Measurements from ENCODE around the gene TRIM68.

Gene TRIM68

GRCh38 chr11:4615856-4616444 is 7.9 kb upstream of the TRIM68 start:
- H3K27me3 ChIP-seq (ENCODE audit: low read length) = no peaks in the 10 kb centered on the region; the same call in 1 of the 2 replicates
- H3K27ac ChIP-seq (ENCODE audit: low read depth, low read length) = no peak overlapping the region
- no peak for TF ChIP-seq EZH2phosphoT487 (conservative IDR thresholded peaks at IDR 0.05; ENCODE audit: low read length)
- TF ChIP-seq, protein P1, sequence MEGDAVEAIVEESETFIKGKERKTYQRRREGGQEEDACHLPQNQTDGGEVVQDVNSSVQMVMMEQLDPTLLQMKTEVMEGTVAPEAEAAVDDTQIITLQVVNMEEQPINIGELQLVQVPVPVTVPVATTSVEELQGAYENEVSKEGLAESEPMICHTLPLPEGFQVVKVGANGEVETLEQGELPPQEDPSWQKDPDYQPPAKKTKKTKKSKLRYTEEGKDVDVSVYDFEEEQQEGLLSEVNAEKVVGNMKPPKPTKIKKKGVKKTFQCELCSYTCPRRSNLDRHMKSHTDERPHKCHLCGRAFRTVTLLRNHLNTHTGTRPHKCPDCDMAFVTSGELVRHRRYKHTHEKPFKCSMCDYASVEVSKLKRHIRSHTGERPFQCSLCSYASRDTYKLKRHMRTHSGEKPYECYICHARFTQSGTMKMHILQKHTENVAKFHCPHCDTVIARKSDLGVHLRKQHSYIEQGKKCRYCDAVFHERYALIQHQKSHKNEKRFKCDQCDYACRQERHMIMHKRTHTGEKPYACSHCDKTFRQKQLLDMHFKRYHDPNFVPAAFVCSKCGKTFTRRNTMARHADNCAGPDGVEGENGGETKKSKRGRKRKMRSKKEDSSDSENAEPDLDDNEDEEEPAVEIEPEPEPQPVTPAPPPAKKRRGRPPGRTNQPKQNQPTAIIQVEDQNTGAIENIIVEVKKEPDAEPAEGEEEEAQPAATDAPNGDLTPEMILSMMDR (IDR thresholded peaks at IDR 0.05; ENCODE audit: insufficient read depth, low read length, poor library complexity, severe bottlenecking) = no peak
- H4K20me1 ChIP-seq (ENCODE audit: low read depth, low read length) = no peaks in the 10 kb centered on the region
- no peak overlapping the region for H3K4me2 ChIP-seq (ENCODE audit: low read depth, low read length, poor library complexity, severe bottlenecking)
- no peaks in the 10 kb centered on the region for H3K36me3 ChIP-seq (ENCODE audit: low read length)
- H3K9me2 ChIP-seq (replicated peaks; ENCODE audit: insufficient read depth, low read length) = no peaks in the 10 kb centered on the region
- H3K9me3 ChIP-seq (ENCODE audit: insufficient read depth, low read length) = no peaks in the 10 kb centered on the region
- no peak overlapping the region for H3K9ac ChIP-seq (ENCODE audit: low read length)
- no peaks in the 10 kb centered on the region for H3F3A ChIP-seq (ENCODE audit: insufficient read depth)
- no peaks in the 10 kb centered on the region for H3K79me2 ChIP-seq (ENCODE audit: insufficient read depth, low read length)
- no peak overlapping the region for H2AFZ ChIP-seq (ENCODE audit: low read depth, low read length, severe bottlenecking)
- no peak overlapping the region for H3K4me3 ChIP-seq (ENCODE audit: insufficient read depth, low read length, poor library complexity, severe bottlenecking)

DNA sequence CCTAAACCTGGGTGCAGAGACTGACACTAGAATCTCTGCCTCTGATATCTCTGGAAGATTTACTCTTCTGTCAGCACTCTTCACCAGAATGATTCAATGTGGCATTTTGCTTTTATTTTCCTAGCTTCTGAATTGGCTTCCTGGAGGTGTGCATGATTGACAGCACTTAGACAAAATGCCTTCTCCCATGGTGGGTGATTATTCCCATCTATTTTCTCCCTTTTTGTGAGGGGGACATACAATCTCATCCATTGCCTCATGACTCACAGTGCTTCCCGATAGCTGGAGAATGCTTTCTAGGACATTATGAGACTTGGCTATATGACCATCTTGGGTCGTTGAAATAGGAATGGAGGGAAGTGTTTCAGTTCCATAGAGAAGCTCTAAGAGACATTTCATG is 4.0 kb upstream of the TRIM68 start:
- Histone ChIP-seq H3K9ac (ENCODE audit: low read length) (no peak overlapping the region), H3K36me3 (ENCODE audit: low read length) (no peaks in the 10 kb centered on the region), H3K27ac (ENCODE audit: low read depth, low read length) (no peak overlapping the region), H2AFZ (ENCODE audit: low read depth, low read length, severe bottlenecking) (no peak overlapping the region), H4K20me1 (ENCODE audit: low read depth, low read length) (no peaks in the 10 kb centered on the region), H3K79me2 (ENCODE audit: insufficient read depth, low read length) (peaks cover 7% of the 10 kb centered on the region; the same call in 1 of the 2 replicates), H3K9me2 (replicated peaks; ENCODE audit: insufficient read depth, low read length) (no peaks in the 10 kb centered on the region), H3K4me2 (ENCODE audit: low read depth, low read length, poor library complexity, severe bottlenecking) (no peak overlapping the region), H3K27me3 (ENCODE audit: low read length) (no peaks in the 10 kb centered on the region; the same call in 1 of the 2 replicates), H3F3A (ENCODE audit: insufficient read depth) (no peaks in the 10 kb centered on the region), H3K4me3 (ENCODE audit: insufficient read depth, low read length, poor library complexity, severe bottlenecking) (no peak overlapping the region), H3K9me3 (ENCODE audit: insufficient read depth, low read length) (no peaks in the 10 kb centered on the region)
- TF ChIP-seq EZH2phosphoT487 (conservative IDR thresholded peaks at IDR 0.05; ENCODE audit: low read length) = no peak
- TF ChIP-seq, protein P1 (IDR thresholded peaks at IDR 0.05; ENCODE audit: insufficient read depth, low read length, poor library complexity, severe bottlenecking) = no peak

DNA sequence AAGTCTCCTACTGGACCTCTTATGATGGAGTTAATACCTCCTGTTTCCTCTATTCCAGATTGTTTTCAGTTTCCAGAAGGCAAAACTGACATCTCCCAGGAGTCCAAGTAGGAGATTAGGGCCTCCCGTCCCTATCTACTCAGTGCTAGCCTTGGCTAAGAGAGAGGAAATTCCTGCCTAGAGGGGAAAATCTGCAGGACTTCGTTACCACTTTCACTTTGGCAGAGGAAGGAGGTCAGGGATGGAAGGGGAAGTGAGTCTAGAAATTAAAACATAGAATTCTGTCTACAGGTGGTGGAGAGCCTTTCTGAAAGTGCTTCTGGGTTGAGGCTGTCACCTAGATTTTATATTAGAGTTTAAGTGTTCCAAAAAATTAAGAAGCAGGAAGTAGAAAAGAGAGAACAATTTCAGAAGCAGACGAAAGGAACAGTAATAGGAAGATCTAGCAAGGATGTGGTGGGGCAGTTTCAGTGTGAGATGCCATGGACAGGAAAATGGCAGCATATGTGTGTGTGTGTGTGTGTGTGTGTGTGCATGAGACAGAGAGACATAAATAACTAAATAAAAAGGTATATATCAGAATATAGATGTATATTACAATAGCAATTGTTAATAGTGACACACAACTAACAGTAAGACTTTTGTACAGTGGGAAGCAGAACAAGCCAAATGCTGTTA is 2.4 kb upstream of the TRIM68 start:
- Histone ChIP-seq H3K9me3 (ENCODE audit: insufficient read depth, low read length) (no peaks in the 10 kb centered on the region), H2AFZ (ENCODE audit: low read depth, low read length, severe bottlenecking) (peak overlapping the region; percentile 100), H3K4me3 (ENCODE audit: insufficient read depth, low read length, poor library complexity, severe bottlenecking) (no peak overlapping the region), H3F3A (ENCODE audit: insufficient read depth) (no peaks in the 10 kb centered on the region), H3K9ac (ENCODE audit: low read length) (no peak overlapping the region), H3K36me3 (ENCODE audit: low read length) (no peaks in the 10 kb centered on the region), H3K9me2 (replicated peaks; ENCODE audit: insufficient read depth, low read length) (no peaks in the 10 kb centered on the region), H3K4me2 (ENCODE audit: low read depth, low read length, poor library complexity, severe bottlenecking) (peak overlapping the region; percentile 29), H3K27me3 (ENCODE audit: low read length) (no peaks in the 10 kb centered on the region; the same call in 1 of the 2 replicates), H3K79me2 (ENCODE audit: insufficient read depth, low read length) (peaks cover 21% of the 10 kb centered on the region; the same call in 1 of the 2 replicates), H3K27ac (ENCODE audit: low read depth, low read length) (no peak overlapping the region), H4K20me1 (ENCODE audit: low read depth, low read length) (no peaks in the 10 kb centered on the region)
- TF ChIP-seq, protein P1 (IDR thresholded peaks at IDR 0.05; ENCODE audit: insufficient read depth, low read length, poor library complexity, severe bottlenecking) = no peak
- TF ChIP-seq EZH2phosphoT487 (conservative IDR thresholded peaks at IDR 0.05; ENCODE audit: low read length) = no peak
